D721Med (cell line): ENCODE data around the gene UGT8.
"Not testable (repeated sequence)": the region's sequence is repeated elsewhere in the genome, so short reads cannot be mapped to it uniquely, and the experiment has no call there.

Experiments used
- DNase-seq: peaks from one replicate; pipeline ENCODE4 v3.0.0; 2011; ENCODE audit warnings: low spot score; ENCODE audit not compliant: insufficient read length
- FAIRE-seq: peaks from 2 replicates; lab custom pipeline; 2011; peaks lifted over from hg19 to GRCh38; lab: Jason Lieb, UNC
- CTCF ChIP-seq: IDR thresholded peaks from 2 replicates; pipeline ENCODE4 v1.5.1; 2012; ENCODE audit warnings: mild to moderate bottlenecking, control low read depth; ENCODE audit not compliant: insufficient read depth; ENCODE audit errors: missing control alignments

Gene UGT8

GRCh38 chr4:114606245-114606644 is 7.6 kb downstream of the UGT8 start:
- no peak for DNase-seq
- no peak for TF ChIP-seq CTCF
- FAIRE-seq: no peak

- DNase-seq: no peak
- no peak for FAIRE-seq
- TF ChIP-seq CTCF: no peak
These were observed 8.4 kb downstream of the UGT8 start for GRCh38 chr4:114607056-114607455.

- DNase-seq: no peak
- no peak for TF ChIP-seq CTCF
- no peak for FAIRE-seq
These were observed 15.0 kb downstream of the UGT8 start for GRCh38 chr4:114613560-114613959.

- FAIRE-seq (no peak), DNase-seq (no peak)
- TF ChIP-seq CTCF: no peak
These were observed 16.8 kb downstream of the UGT8 start for GRCh38 chr4:114615435-114615834.

GRCh38 chr4:114616036-114616435 is 17.4 kb downstream of the UGT8 start:
- not testable (repeated sequence) for FAIRE-seq, DNase-seq

GRCh38 chr4:114626196-114626595 is 27.6 kb downstream of the UGT8 start:
- TF ChIP-seq CTCF: no peak
- FAIRE-seq (no peak), DNase-seq (no peak)

- no peak for DNase-seq
- FAIRE-seq: no peak
- TF ChIP-seq CTCF: no peak
These were observed 37.8 kb downstream of the UGT8 start for GRCh38 chr4:114636192-114636935.
